AG10803 (cell line): ENCODE data around the gene PACSIN2.
A peak's percentile ranks its signal among the peaks of the same experiment; 100 is the strongest.

Experiments
- DNase-seq: peaks from one replicate; pipeline ENCODE4 v3.0.0; 2010; ENCODE audit warnings: low read depth
- H3K4me3 ChIP-seq: 2 replicates; pipeline ENCODE4 v1.5.1; 2011; ENCODE audit warnings: mild to moderate bottlenecking, low read length, control low read depth
- CTCF ChIP-seq: conservative IDR thresholded peaks from 2 replicates; pipeline ENCODE4 v1.5.1; 2011; ENCODE audit warnings: mild to moderate bottlenecking, low read length, control low read depth, inconsistent platforms

PACSIN2 gene

GRCh38 chr22:42907404-42908373 lies 107.3 kb downstream of the PACSIN2 start:
- H3K4me3 ChIP-seq, result no peak overlapping the region
- TF ChIP-seq CTCF, result no peak
- DNase-seq, result peak; percentile 36

GRCh38 chr22:42906605-42907348 lies 108.2 kb downstream of the PACSIN2 start:
- TF ChIP-seq CTCF, result no peak
- no peak overlapping the region for H3K4me3 ChIP-seq
- peak; percentile 82 for DNase-seq

- DNase-seq, result no peak
- H3K4me3 ChIP-seq, result no peak overlapping the region
- TF ChIP-seq CTCF, result no peak
Observed at GRCh38 chr22:42905702-42906183, 109.2 kb downstream of the PACSIN2 start.

GRCh38 chr22:42905217-42905616 lies 109.7 kb downstream of the PACSIN2 start:
- no peak for TF ChIP-seq CTCF
- no peak for DNase-seq
- H3K4me3 ChIP-seq, result no peak overlapping the region

- no peak for TF ChIP-seq CTCF
Observed at GRCh38 chr22:42904050-42904449, 110.9 kb downstream of the PACSIN2 start.

GRCh38 chr22:42902875-42903510 lies 112.0 kb downstream of the PACSIN2 start:
- H3K4me3 ChIP-seq, result no peak overlapping the region
- DNase-seq, result peak; percentile 31
- no peak for TF ChIP-seq CTCF

More at GRCh38 chr22:42904050-42904449, 110.9 kb downstream of the PACSIN2 start:
- H3K4me3 ChIP-seq, result no peak overlapping the region
- no peak for DNase-seq
